Progenitor cell of endocrine pancreas (in vitro differentiated cells): Measurements from ENCODE around the gene PACS2. TPM values are rescaled to one million over a fixed set of nuclear protein-coding genes. Genes with fewer than 3 reads are reported as not detected.

Experiments
- DNase-seq: peaks from one replicate; pipeline ENCODE4 v3.0.0; 2021; ENCODE audit warnings: low spot score; ENCODE audit not compliant: unreplicated experiment
- H3K27ac Mint-ChIP-seq: 2 replicates; pipeline ENCODE4 v1.8.0; 2021; ENCODE audit warnings: mild to moderate bottlenecking, moderate library complexity, mixed read lengths
- H3K27me3 Mint-ChIP-seq: 2 replicates; pipeline ENCODE4 v1.8.0; 2021; ENCODE audit warnings: mixed read lengths
- H3K36me3 Mint-ChIP-seq: 2 replicates; pipeline ENCODE4 v1.8.0; 2022; ENCODE audit warnings: mixed read lengths; ENCODE audit not compliant: insufficient read depth
- H3K4me1 Mint-ChIP-seq: 2 replicates; pipeline ENCODE4 v1.8.0; 2021; ENCODE audit warnings: low read depth, mixed read lengths
- H3K4me3 Mint-ChIP-seq: 2 replicates; pipeline ENCODE4 v1.8.0; 2021; ENCODE audit warnings: low read depth, mild to moderate bottlenecking, moderate library complexity, mixed read lengths
- H3K9me3 Mint-ChIP-seq: 2 replicates; pipeline ENCODE4 v1.8.0; 2021; ENCODE audit warnings: low read depth, mixed read lengths
- total RNA-seq: library from RNA; stranded (reverse); gene quantifications from 2 replicates; pipeline ENCODE4 v1.2.1, GENCODE V29; 2021
- TF ChIP-seq, protein P1 (sequence below): fragments of 200-600 bp; sonication (generic); IDR thresholded peaks from one replicate; pipeline ENCODE4 v1.5.0; 2021; ENCODE audit warnings: antibody characterized with exemption, mild to moderate bottlenecking; ENCODE audit not compliant: unreplicated experiment

The PACS2 gene
- total RNA-seq, 1 donor from 2014 or later, result 193 TPM

DNA sequence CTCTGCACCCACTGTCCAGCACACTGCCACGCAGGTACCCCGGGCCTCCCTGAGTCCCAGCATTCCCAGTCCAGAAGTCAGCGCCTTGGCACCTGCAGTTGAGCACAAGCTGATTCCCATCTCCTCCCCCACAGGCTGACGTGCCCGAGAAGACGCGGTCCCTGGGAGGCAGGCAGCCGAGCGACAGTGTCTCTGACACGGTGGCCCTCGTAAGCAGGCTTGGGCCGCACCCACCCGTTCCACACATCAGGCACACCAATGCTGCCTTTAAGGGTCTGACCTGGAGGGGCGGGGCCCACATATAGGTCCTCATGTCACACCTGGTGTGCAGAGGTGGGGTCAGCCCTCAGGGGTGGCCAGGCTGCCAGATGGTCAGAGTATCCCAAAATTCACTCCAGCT is 65.4 kb downstream of the PACS2 start:
- no peak for DNase-seq
- Mint-ChIP-seq H3K27me3 (no peaks in the 10 kb centered on the region), H3K36me3 (peaks cover 4% of the 10 kb centered on the region), H3K9me3 (no peaks in the 10 kb centered on the region), H3K4me1 (peaks cover 4% of the 10 kb centered on the region), H3K4me3 (no peak overlapping the region), H3K27ac (no peak overlapping the region)
- TF ChIP-seq, protein P1, sequence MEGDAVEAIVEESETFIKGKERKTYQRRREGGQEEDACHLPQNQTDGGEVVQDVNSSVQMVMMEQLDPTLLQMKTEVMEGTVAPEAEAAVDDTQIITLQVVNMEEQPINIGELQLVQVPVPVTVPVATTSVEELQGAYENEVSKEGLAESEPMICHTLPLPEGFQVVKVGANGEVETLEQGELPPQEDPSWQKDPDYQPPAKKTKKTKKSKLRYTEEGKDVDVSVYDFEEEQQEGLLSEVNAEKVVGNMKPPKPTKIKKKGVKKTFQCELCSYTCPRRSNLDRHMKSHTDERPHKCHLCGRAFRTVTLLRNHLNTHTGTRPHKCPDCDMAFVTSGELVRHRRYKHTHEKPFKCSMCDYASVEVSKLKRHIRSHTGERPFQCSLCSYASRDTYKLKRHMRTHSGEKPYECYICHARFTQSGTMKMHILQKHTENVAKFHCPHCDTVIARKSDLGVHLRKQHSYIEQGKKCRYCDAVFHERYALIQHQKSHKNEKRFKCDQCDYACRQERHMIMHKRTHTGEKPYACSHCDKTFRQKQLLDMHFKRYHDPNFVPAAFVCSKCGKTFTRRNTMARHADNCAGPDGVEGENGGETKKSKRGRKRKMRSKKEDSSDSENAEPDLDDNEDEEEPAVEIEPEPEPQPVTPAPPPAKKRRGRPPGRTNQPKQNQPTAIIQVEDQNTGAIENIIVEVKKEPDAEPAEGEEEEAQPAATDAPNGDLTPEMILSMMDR, result no peak

- Mint-ChIP-seq H3K27me3 (no peaks in the 10 kb centered on the region), H3K4me1 (peaks cover 4% of the 10 kb centered on the region), H3K27ac (no peak overlapping the region), H3K9me3 (no peaks in the 10 kb centered on the region), H3K4me3 (no peak overlapping the region), H3K36me3 (peaks cover 6% of the 10 kb centered on the region)
- no peak for DNase-seq
- TF ChIP-seq, protein P1, result no peak
These were observed 66.2 kb downstream of the PACS2 start for GRCh38 chr14:105380756-105381155.

DNA sequence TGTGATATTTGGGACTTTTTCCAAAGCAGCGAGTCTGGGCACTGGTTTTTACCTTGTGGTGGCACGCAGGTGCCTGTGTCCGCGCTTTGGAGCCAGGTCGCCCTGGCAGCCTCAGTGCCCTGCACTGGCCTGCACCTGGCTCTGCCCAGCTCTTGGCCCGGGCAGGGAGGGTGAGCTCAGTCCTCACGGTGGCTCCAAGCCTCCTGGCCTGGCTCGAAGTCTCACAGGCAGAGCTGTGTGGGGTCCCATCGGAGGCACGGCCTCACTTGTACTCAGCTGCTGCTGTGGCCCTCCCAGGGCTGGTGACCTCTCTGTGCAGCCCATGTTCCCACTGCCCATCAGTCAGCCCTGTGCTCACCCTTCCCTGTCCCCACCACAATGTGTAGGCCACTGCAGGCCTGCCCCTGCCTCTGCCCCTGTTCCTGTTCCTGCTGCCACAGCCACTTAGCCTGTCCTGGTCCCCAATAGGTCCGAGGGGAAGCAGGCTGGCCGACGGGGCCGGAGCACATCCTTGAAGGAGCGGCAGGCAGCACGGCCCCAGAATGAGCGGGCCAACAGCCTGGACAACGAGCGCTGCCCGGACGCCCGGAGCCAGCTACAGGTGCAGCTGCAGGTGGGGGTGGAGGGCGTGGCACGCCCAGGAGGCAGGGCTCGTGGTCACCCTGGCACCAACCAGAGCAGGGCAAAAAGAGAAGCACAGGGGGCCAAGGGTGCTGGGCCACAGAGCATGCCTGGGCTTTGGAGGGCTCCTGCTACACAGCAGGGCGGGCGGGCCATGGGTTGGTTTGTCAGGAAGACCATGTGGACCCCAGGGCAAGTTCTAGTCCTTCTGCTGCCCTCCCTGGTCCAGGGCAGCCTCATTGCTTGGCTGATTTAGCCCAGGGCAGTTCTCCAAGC is 67.1 kb downstream of the PACS2 start:
- DNase-seq, result no peak
- Mint-ChIP-seq H3K27me3 (no peaks in the 10 kb centered on the region), H3K27ac (no peak overlapping the region), H3K36me3 (peaks cover 6% of the 10 kb centered on the region), H3K4me1 (peaks cover 4% of the 10 kb centered on the region), H3K9me3 (no peaks in the 10 kb centered on the region), H3K4me3 (no peak overlapping the region)
- TF ChIP-seq, protein P1, result no peak

GRCh38 chr14:105382343-105383082 is 68.0 kb downstream of the PACS2 start:
- no peaks in the 10 kb centered on the region for H3K9me3 Mint-ChIP-seq
- DNase-seq, result no peak
- no peak overlapping the region for H3K27ac Mint-ChIP-seq
- peaks cover 6% of the 10 kb centered on the region for H3K36me3 Mint-ChIP-seq
- no peak overlapping the region for H3K4me3 Mint-ChIP-seq
- peaks cover 4% of the 10 kb centered on the region for H3K4me1 Mint-ChIP-seq
- H3K27me3 Mint-ChIP-seq, result no peaks in the 10 kb centered on the region
- TF ChIP-seq, protein P1, result no peak

DNA sequence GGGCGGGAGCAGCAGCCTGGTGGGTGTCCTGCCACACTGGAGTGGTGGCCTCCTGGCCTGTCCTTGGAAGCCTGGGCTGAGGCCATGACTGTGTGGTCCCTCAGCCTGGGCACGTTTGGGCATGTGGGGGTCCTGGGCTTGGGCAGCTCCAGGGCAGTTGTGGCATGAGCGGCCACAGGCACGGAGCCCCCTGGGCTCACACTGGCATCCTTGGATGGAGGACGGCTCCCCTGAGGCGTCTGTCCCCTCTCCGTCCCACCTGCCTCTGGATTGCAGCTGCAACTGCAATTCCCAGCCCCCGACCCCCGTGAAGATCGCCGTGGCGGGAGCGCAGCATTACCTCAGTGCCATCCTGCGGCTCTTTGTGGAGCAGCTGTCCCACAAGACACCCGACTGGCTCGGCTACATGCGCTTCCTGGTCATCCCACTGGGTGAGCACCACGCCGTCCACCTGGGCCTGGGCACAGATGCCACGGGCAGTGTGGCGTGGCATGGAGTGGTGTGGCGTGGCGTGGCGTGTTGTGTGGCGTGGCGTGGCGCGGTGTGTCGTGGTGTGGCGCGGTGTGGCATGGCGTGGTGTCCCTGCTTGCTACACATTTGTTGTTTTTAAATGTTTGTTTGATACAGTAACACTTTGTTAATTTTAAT is 68.7 kb downstream of the PACS2 start:
- Mint-ChIP-seq H3K36me3 (peaks cover 6% of the 10 kb centered on the region), H3K9me3 (no peaks in the 10 kb centered on the region), H3K4me1 (peaks cover under 1% of the 10 kb centered on the region), H3K27me3 (no peaks in the 10 kb centered on the region), H3K27ac (no peak overlapping the region), H3K4me3 (no peak overlapping the region)
- TF ChIP-seq, protein P1, result no peak
- DNase-seq, result no peak
